SK-N-MC (cell line): ENCODE data around the gene LRBA.

Experiments used
- EZH2 ChIP-seq: fragments of 200-600 bp; sonication (generic); IDR thresholded peaks from one replicate; pipeline ENCODE4 v1.6.1; 2017; ENCODE audit warnings: antibody characterized with exemption
- FOXP2 ChIP-seq: optimal IDR thresholded peaks from 2 replicates; pipeline ENCODE3; 2011; ENCODE audit warnings: mild to moderate bottlenecking, moderate library complexity; ENCODE audit not compliant: insufficient read depth; ENCODE audit errors: extremely low read length, control extremely low read depth
- POLR2AphosphoS5 ChIP-seq: IDR thresholded peaks from 2 replicates; pipeline ENCODE4 v1.6.1; 2012; ENCODE audit warnings: mild to moderate bottlenecking, low read depth, low read length, borderline replicate concordance

GRCh38 chr4:150960079-150960478 lies 55.0 kb downstream of the LRBA start:
- TF ChIP-seq EZH2, result no peak
- no peak for TF ChIP-seq POLR2AphosphoS5
- no peak for TF ChIP-seq FOXP2
